Osteocyte (in vitro differentiated cells): Measurements from ENCODE around the gene RXFP1. TPM values are rescaled to one million over a fixed set of nuclear protein-coding genes. Genes with fewer than 3 reads are reported as not detected.

Experiments used
- DNase-seq: peaks from one replicate; pipeline ENCODE4 v3.0.0; 2021; ENCODE audit warnings: mixed read lengths; ENCODE audit not compliant: unreplicated experiment; ENCODE audit errors: extremely low spot score
- H3K27ac Mint-ChIP-seq: one replicate; pipeline ENCODE4 v1.8.0; 2021; ENCODE audit warnings: mild to moderate bottlenecking, mixed read lengths; ENCODE audit not compliant: unreplicated experiment
- H3K27me3 Mint-ChIP-seq: one replicate; pipeline ENCODE4 v1.8.0; 2021; ENCODE audit warnings: mixed read lengths; ENCODE audit not compliant: unreplicated experiment
- H3K36me3 Mint-ChIP-seq: one replicate; pipeline ENCODE4 v1.8.0; 2021; ENCODE audit warnings: mixed read lengths; ENCODE audit not compliant: unreplicated experiment
- H3K4me1 Mint-ChIP-seq: one replicate; pipeline ENCODE4 v1.8.0; 2021; ENCODE audit warnings: mixed read lengths; ENCODE audit not compliant: unreplicated experiment
- H3K4me3 Mint-ChIP-seq: one replicate; pipeline ENCODE4 v1.8.0; 2021; ENCODE audit warnings: mild to moderate bottlenecking, moderate library complexity, mixed read lengths; ENCODE audit not compliant: unreplicated experiment
- H3K9me3 Mint-ChIP-seq: one replicate; pipeline ENCODE4 v1.8.0; 2021; ENCODE audit warnings: mixed read lengths; ENCODE audit not compliant: unreplicated experiment
- CTCF ChIP-seq: fragments of 200-600 bp; sonication (generic); IDR thresholded peaks from 2 replicates; pipeline ENCODE4 v1.5.0; 2021; ENCODE audit warnings: antibody characterized with exemption, mild to moderate bottlenecking, moderate library complexity
- total RNA-seq: library from RNA; stranded (reverse); gene quantifications from 2 replicates; pipeline ENCODE4 v1.2.1, GENCODE V29; 2021

Gene RXFP1
- total RNA-seq, 1 donor from 2014 or later: not detected

GRCh38 chr4:158580064-158580463 is 58.4 kb downstream of the RXFP1 start:
- Mint-ChIP-seq H3K4me3 (no peak overlapping the region), H3K4me1 (no peaks in the 10 kb centered on the region), H3K36me3 (no peaks in the 10 kb centered on the region), H3K27me3 (peaks cover 8% of the 10 kb centered on the region), H3K9me3 (no peaks in the 10 kb centered on the region), H3K27ac (no peak overlapping the region)
- no peak for DNase-seq
- TF ChIP-seq CTCF: no peak

- Mint-ChIP-seq H3K4me1 (no peaks in the 10 kb centered on the region), H3K27me3 (peaks cover 11% of the 10 kb centered on the region), H3K4me3 (no peak overlapping the region), H3K27ac (no peak overlapping the region), H3K36me3 (no peaks in the 10 kb centered on the region), H3K9me3 (no peaks in the 10 kb centered on the region)
- DNase-seq: no peak
- no peak for TF ChIP-seq CTCF
Observed at GRCh38 chr4:158581161-158581560, 59.5 kb downstream of the RXFP1 start.

- no peak for DNase-seq
- H3K4me3 Mint-ChIP-seq: no peak overlapping the region
- no peaks in the 10 kb centered on the region for H3K9me3 Mint-ChIP-seq
- peaks cover 14% of the 10 kb centered on the region for H3K27me3 Mint-ChIP-seq
- no peak overlapping the region for H3K27ac Mint-ChIP-seq
- H3K4me1 Mint-ChIP-seq: no peaks in the 10 kb centered on the region
- no peaks in the 10 kb centered on the region for H3K36me3 Mint-ChIP-seq
- TF ChIP-seq CTCF: no peak
Observed at GRCh38 chr4:158586881-158587280, 65.2 kb downstream of the RXFP1 start.

DNA sequence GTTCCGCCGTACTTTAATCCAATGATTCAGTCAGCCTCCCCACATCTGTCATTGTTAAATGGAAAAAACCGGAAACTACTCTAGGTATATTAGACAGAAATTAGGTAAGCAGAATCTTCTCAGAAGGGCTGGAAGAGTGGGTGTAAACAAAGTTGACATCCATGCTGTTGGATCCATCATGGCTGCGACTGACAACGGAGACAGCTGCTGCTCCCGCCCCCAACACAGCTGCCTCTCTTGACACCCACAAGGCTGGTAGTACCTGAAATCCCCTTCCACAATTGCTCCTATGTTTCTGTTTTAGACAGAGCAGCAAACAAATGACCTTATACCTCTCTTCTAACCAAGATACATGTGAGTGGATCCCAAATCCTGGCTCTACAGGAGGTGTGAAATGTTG is 66.6 kb downstream of the RXFP1 start:
- no peak for TF ChIP-seq CTCF
- DNase-seq: no peak
- no peaks in the 10 kb centered on the region for H3K9me3 Mint-ChIP-seq

DNA sequence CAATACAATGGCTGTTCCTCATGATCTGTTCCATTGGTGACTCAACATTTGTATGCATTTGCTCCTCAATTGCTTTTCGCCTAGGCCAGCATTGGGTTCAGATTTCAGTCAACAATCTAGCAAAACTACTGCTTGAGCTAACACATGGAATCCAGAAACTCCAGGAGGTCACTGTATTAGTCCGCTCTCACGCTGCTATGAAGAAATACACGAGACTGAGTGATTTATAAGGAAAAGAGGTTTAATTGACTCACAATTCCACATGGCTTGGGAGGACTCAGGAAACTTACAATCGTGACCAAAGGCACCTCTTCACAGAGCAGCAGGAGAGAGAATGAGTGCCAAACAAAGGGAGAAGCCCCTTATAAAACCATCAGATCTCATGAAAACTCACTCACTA is 67.1 kb downstream of the RXFP1 start:
- TF ChIP-seq CTCF: no peak
- no peak for DNase-seq
- Mint-ChIP-seq H3K27me3 (peaks cover 15% of the 10 kb centered on the region), H3K4me3 (no peak overlapping the region), H3K36me3 (no peaks in the 10 kb centered on the region), H3K27ac (no peak overlapping the region), H3K4me1 (no peaks in the 10 kb centered on the region), H3K9me3 (no peaks in the 10 kb centered on the region)

More for the DNA sequence above, 66.6 kb downstream of the RXFP1 start:
- no peak overlapping the region for H3K4me3 Mint-ChIP-seq
- H3K36me3 Mint-ChIP-seq: no peaks in the 10 kb centered on the region
- no peaks in the 10 kb centered on the region for H3K4me1 Mint-ChIP-seq
- peaks cover 10% of the 10 kb centered on the region for H3K27me3 Mint-ChIP-seq
- H3K27ac Mint-ChIP-seq: no peak overlapping the region
